Spleen (tissue), 7 donors: ENCODE data around the gene MAST2.

Source experiments
- POLR2A ChIP-seq, 3 donors: fragments of 450-650 bp; IDR thresholded peaks; one replicate each; pipeline ENCODE4 v1.5.1; 2017; ENCODE audit warnings: antibody characterized with exemption in 3 of 3, mild to moderate bottlenecking in 1 of 3
- TF ChIP-seq, protein P1 (sequence below), 11 experiments: fragments of 200-600 bp in 7 of 11; fragments of 450-650 bp in 4 of 11; sonication (generic) in 4 of 11; IDR thresholded peaks in 8 of 11; conservative IDR thresholded peaks in 3 of 11; 1 replicate in 7 of 11; 2 replicates in 4 of 11; pipeline versions ENCODE4 v1.4.0 to v1.8.0; 2016 to 2021; ENCODE audit warnings: antibody characterized with exemption in 11 of 11, inconsistent platforms in 4 of 11, mild to moderate bottlenecking in 1 of 11
- donor health status: DM: no; HTN: no; CAD: no; lungs with moderate emphysema.
- donor health status: DM: no; HTN: no; CAD: no.
- donor health status: DM: no; HTN: no; CAD: no.

DNA sequence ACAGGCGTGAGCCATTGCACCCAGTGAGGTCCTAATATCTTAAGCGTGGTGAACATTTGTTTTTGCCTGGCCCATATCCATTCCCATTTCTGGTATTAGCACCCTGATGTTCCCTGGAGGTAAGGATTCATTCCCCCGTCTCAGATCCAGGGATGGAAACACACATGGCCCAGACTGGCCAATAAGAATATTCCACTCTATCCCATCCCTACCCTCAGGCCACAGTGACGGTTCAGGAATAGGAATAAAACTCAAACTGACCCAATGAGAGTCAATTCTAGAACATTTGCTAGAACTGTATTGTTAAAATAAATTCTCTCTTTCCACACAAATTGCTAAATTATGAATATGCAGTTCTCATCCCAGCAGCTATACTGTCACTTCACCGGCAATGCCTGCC lies 252.9 kb downstream of the MAST2 start:
- no peak for TF ChIP-seq POLR2A (IDR thresholded peaks at IDR 0.05)
- TF ChIP-seq, protein P1, sequence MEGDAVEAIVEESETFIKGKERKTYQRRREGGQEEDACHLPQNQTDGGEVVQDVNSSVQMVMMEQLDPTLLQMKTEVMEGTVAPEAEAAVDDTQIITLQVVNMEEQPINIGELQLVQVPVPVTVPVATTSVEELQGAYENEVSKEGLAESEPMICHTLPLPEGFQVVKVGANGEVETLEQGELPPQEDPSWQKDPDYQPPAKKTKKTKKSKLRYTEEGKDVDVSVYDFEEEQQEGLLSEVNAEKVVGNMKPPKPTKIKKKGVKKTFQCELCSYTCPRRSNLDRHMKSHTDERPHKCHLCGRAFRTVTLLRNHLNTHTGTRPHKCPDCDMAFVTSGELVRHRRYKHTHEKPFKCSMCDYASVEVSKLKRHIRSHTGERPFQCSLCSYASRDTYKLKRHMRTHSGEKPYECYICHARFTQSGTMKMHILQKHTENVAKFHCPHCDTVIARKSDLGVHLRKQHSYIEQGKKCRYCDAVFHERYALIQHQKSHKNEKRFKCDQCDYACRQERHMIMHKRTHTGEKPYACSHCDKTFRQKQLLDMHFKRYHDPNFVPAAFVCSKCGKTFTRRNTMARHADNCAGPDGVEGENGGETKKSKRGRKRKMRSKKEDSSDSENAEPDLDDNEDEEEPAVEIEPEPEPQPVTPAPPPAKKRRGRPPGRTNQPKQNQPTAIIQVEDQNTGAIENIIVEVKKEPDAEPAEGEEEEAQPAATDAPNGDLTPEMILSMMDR (IDR thresholded peaks at IDR 0.05 in 8 of 11, conservative IDR thresholded peaks at IDR 0.05 in 3 of 11), result no peak
